Measurements from ENCODE around the gene DPT. TPM values are rescaled to one million over a fixed set of nuclear protein-coding genes. Genes with fewer than 3 reads are reported as not detected.

Gene DPT
- polyA plus RNA-seq, 3 donors, result not detected

DNA sequence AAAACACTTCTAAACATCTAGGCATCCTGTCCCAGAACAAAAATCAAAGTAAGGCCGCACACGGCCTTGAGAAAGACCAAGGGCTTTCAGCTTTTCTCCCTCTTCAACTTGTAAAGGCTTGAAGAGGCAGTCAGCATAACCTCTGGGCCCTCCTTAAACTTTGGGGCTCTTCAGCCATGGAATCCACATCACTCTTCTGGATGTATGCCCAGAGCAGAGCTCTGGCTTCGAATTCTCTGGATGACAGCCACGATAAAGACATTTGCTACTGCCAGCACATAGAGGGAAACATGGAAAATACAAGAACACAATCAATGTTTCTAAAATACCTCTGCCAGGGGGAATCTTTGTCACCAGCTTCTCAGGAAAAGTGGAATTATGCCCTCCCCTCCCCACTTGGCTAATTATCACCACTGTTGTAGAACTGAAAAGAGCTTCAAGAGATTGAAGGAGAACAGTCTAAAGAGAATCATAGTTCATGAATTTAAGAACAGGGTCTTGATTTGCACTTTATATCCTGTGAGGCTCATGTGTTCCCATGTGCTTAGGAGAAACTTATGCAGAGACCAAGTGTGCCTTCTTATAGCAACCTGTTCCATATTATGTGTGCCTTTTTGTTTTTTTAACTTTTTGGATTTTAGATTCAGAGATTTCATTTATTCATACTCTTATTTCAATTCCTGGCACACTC, 39.0 kb upstream of the DPT start:
- no peak overlapping the region for H3K4me3 Mint-ChIP-seq
- H3K9me3 ChIP-seq (replicated peaks in 1 of 2; ENCODE audit: control insufficient read depth in 1 of 2, insufficient read depth in 1 of 2, low read length in 2 of 2), result no peaks in the 10 kb centered on the region
- intact Hi-C loops (cut with micrococcal nuclease), result no loop called here
- no peaks in the 10 kb centered on the region for H3K4me1 ChIP-seq (ENCODE audit: control insufficient read depth in 1 of 2, insufficient read depth in 2 of 2, low read length in 2 of 2)
- H3K79me2 ChIP-seq (ENCODE audit: insufficient read depth, low read length), result no peaks in the 10 kb centered on the region
- H3K27ac ChIP-seq (ENCODE audit: low read depth in 1 of 2, low read length in 2 of 2), result no peak overlapping the region
- no peaks in the 10 kb centered on the region for H3K27me3 ChIP-seq (ENCODE audit: control insufficient read depth in 2 of 2, insufficient read depth in 2 of 2, low read length in 2 of 2)
- H3K4me3 ChIP-seq (replicated peaks in 1 of 3; ENCODE audit: low read depth in 2 of 3, low read length in 3 of 3), result no peak overlapping the region
- TF ChIP-seq CTCF (IDR thresholded peaks at IDR 0.05), result no peak
- H3K9me3 Mint-ChIP-seq, result no peaks in the 10 kb centered on the region
- no peak overlapping the region for H3K4me2 ChIP-seq (replicated peaks; ENCODE audit: extremely low read depth, low read length, poor library complexity, severe bottlenecking)
- no peak overlapping the region for H3K9ac ChIP-seq (ENCODE audit: insufficient read depth, low read length, poor library complexity, severe bottlenecking)
- peak overlapping the region in 1 of 7 donors; percentile 42 for H3K27ac Mint-ChIP-seq
- H3K36me3 Mint-ChIP-seq, result no peaks in the 10 kb centered on the region
- WGBS (ENCODE audit: insufficient coverage), result 85% methylated on average over 2 of the region's 4 CpGs
- H3K36me3 ChIP-seq (replicated peaks in 1 of 2; ENCODE audit: control insufficient read depth in 1 of 2, insufficient read depth in 2 of 2, low read length in 2 of 2), result no peaks in the 10 kb centered on the region
- H3K4me1 Mint-ChIP-seq, result no peaks in the 10 kb centered on the region
- no peaks in the 10 kb centered on the region for H4K20me1 ChIP-seq (ENCODE audit: insufficient read depth, low read length)
- no peak overlapping the region for H2AFZ ChIP-seq (ENCODE audit: insufficient read depth, low read depth, low read length, poor library complexity, severe bottlenecking)
- DNase-seq, result no peak
- H3K27me3 Mint-ChIP-seq (ENCODE audit: low read depth in 3 of 3), result peaks cover 0 to 2% (median 0%) of the 10 kb centered on the region in 3 donors

DNA sequence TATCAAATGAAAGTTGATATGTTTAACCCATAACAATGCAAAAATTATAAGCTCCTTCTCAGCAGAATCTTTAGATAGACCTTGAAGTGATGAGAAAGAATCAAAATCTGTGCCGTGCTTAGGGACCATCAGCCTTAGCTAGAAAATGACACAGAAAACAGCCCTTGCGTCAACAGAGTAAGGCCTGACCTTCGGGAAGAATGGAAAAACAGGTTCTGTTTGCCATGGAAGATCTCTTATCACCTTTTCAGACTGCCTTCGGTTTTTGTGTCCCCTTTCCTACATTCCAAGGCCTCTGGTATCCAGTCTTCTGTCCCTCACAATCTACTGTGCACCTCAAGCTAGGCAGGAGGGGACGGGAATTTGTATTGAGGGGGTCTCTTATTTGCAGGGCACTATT, 37.6 kb upstream of the DPT start:
- no peak for DNase-seq
- Histone ChIP-seq H3K27ac (ENCODE audit: low read depth in 1 of 2, low read length in 2 of 2) (no peak overlapping the region), H4K20me1 (ENCODE audit: insufficient read depth, low read length) (no peaks in the 10 kb centered on the region), H3K4me3 (replicated peaks in 1 of 3; ENCODE audit: low read depth in 2 of 3, low read length in 3 of 3) (no peak overlapping the region), H3K9me3 (replicated peaks in 1 of 2; ENCODE audit: control insufficient read depth in 1 of 2, insufficient read depth in 1 of 2, low read length in 2 of 2) (no peaks in the 10 kb centered on the region), H3K4me1 (ENCODE audit: control insufficient read depth in 1 of 2, insufficient read depth in 2 of 2, low read length in 2 of 2) (no peaks in the 10 kb centered on the region), H3K79me2 (ENCODE audit: insufficient read depth, low read length) (no peaks in the 10 kb centered on the region), H3K9ac (ENCODE audit: insufficient read depth, low read length, poor library complexity, severe bottlenecking) (no peak overlapping the region), H3K27me3 (ENCODE audit: control insufficient read depth in 2 of 2, insufficient read depth in 2 of 2, low read length in 2 of 2) (no peaks in the 10 kb centered on the region), H3K36me3 (replicated peaks in 1 of 2; ENCODE audit: control insufficient read depth in 1 of 2, insufficient read depth in 2 of 2, low read length in 2 of 2) (no peaks in the 10 kb centered on the region), H3K4me2 (replicated peaks; ENCODE audit: extremely low read depth, low read length, poor library complexity, severe bottlenecking) (no peak overlapping the region), H2AFZ (ENCODE audit: insufficient read depth, low read depth, low read length, poor library complexity, severe bottlenecking) (no peak overlapping the region)
- H3K36me3 Mint-ChIP-seq, result no peaks in the 10 kb centered on the region
- no peak overlapping the region for H3K27ac Mint-ChIP-seq
- intact Hi-C loops (cut with micrococcal nuclease), result no loop called here
- H3K4me1 Mint-ChIP-seq, result no peaks in the 10 kb centered on the region
- peaks cover 0 to 2% (median 0%) of the 10 kb centered on the region in 3 donors for H3K27me3 Mint-ChIP-seq (ENCODE audit: low read depth in 3 of 3)
- TF ChIP-seq CTCF (IDR thresholded peaks at IDR 0.05), result no peak
- H3K4me3 Mint-ChIP-seq, result no peak overlapping the region
- WGBS (ENCODE audit: insufficient coverage), result 96% methylated on average over 3 of the region's 5 CpGs
- H3K9me3 Mint-ChIP-seq, result no peaks in the 10 kb centered on the region

Data from CD14-positive monocyte (primary cell).